Femur (tissue), 1 donor: ENCODE data around the gene CHI3L1.

Source experiments
- DNase-seq: peaks from one replicate; pipeline ENCODE4 v3.0.0-alpha.2; 2017

Gene CHI3L1

GRCh38 chr1:203180611-203181330, 5.7 kb downstream of the CHI3L1 start:
- no peak for DNase-seq

GRCh38 chr1:203179667-203180005, 6.9 kb downstream of the CHI3L1 start:
- no peak for DNase-seq

GRCh38 chr1:203178821-203179666, 7.5 kb downstream of the CHI3L1 start:
- DNase-seq, result no peak

GRCh38 chr1:203178083-203178482, 8.4 kb downstream of the CHI3L1 start:
- DNase-seq, result no peak

- no peak for DNase-seq
Measured at GRCh38 chr1:203177470-203178039, 8.9 kb downstream of the CHI3L1 start.

- DNase-seq, result no peak
Measured at GRCh38 chr1:203177036-203177405, 9.5 kb downstream of the CHI3L1 start.

GRCh38 chr1:203176273-203177035, 10.1 kb downstream of the CHI3L1 start:
- DNase-seq, result no peak

- DNase-seq, result peak; percentile 66
Measured at GRCh38 chr1:203175827-203176241, 10.7 kb downstream of the CHI3L1 start.

GRCh38 chr1:203175237-203175826, 11.2 kb downstream of the CHI3L1 start, which contains the start of gene MYBPH:
MYBPH (minus strand) TSS chr1:203175826; CDS start chr1:203175755, 71 bp downstream.
- DNase-seq, result no peak

GRCh38 chr1:203174324-203174985, 12.0 kb downstream of the CHI3L1 start:
- no peak for DNase-seq

- peak; percentile 66 for DNase-seq
Measured at GRCh38 chr1:203173566-203173965, 12.9 kb downstream of the CHI3L1 start.

- DNase-seq, result no peak
Measured at GRCh38 chr1:203173011-203173555, 13.4 kb downstream of the CHI3L1 start.

- DNase-seq, result peak; percentile 73
Measured at GRCh38 chr1:203172184-203173010, 14.1 kb downstream of the CHI3L1 start.

GRCh38 chr1:203171341-203172183, 14.9 kb downstream of the CHI3L1 start:
- DNase-seq, result no peak

GRCh38 chr1:203170625-203171330, 15.7 kb downstream of the CHI3L1 start:
- no peak for DNase-seq

- no peak for DNase-seq
Measured at GRCh38 chr1:203169770-203170520, 16.6 kb downstream of the CHI3L1 start.

- no peak for DNase-seq
Measured at GRCh38 chr1:203168991-203169390, 17.5 kb downstream of the CHI3L1 start.

GRCh38 chr1:203168256-203168786, 18.2 kb downstream of the CHI3L1 start:
- DNase-seq, result no peak
